ENCODE data around the gene CNTN4. TPM values are rescaled to one million over a fixed set of nuclear protein-coding genes. Genes with fewer than 3 reads are reported as not detected.

Gene CNTN4
- total RNA-seq, 8 experiments from 2014 or later = 0.31 to 27.6 (median 15.8) TPM

DNA sequence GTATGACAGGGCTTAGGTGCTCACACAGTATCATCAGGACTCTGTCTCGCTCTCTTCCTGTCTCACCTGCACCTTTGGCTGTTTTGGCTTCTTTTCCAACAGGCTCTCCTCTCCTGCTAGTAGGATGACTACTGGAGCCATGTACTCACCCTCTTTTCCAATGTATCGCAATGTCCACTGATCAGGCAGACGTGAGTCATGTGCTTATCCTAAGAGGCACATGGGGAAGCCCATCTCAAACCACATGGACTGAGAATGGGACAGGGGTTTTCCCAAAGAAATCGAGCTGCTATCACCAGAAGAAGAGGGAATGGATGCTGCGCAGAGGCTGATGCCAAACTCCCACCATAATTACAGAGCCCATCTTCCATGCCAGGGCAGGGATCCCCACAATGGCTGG is 830.9 kb downstream of the CNTN4 start:
- H3K4me3 ChIP-seq = no peak overlapping the region
- H3K27ac ChIP-seq = no peak overlapping the region
- H3K4me1 ChIP-seq (replicated peaks in 1 of 2) = no peaks in the 10 kb centered on the region
- ATAC-seq (replicated peaks in 6 of 8) = no peak
- 20 to 87% (median 61%) methylated on average over 1 to 5 of the region's 5 CpGs; no CpG with 5 or more reads in 2 of the 10 experiments for WGBS, 10 experiments
- in situ Hi-C loops (cut with MboI; ENCODE audit: low pct_unique_long_range_greater_than_20kb in 2 of 9, low sequenced_read_pairs in 9 of 9, unreplicated experiment in 9 of 9) = no loop called here

DNA sequence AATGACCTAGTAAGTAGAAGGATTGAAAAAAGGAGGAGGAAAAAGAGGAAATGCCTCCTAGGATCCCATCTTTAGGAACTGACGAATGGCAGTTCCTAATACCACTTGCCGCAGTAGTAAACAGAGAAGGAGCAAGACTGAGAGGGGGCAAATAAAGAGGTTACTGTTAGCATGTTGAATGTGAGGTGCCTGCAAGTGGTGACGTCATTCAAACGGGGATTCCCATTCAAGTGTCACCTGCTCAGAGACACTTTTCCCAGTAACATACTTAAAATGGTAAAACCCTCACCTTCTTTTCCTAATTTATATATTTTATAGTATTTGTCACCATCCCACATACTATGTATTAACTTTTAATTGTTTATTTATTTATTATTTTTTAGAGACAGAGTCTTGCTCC is 832.6 kb downstream of the CNTN4 start:
- Histone ChIP-seq H3K4me3 (no peak overlapping the region), H3K27ac (no peak overlapping the region), H3K4me1 (replicated peaks in 1 of 2) (no peaks in the 10 kb centered on the region)
- ATAC-seq (replicated peaks in 6 of 8) = no peak
- 27 to 100% (median 81%) methylated on average over 1 to 4 of the region's 4 CpGs; no CpG with 5 or more reads in 1 of the 10 experiments for WGBS, 10 experiments
- in situ Hi-C loops (cut with MboI; ENCODE audit: low pct_unique_long_range_greater_than_20kb in 2 of 9, low sequenced_read_pairs in 9 of 9, unreplicated experiment in 9 of 9) = no loop called here

GRCh38 chr3:2934541-2934940 is 835.9 kb downstream of the CNTN4 start:
- H3K4me1 ChIP-seq (replicated peaks in 1 of 2) = no peaks in the 10 kb centered on the region
- H3K27ac ChIP-seq = no peak overlapping the region
- ATAC-seq (replicated peaks in 6 of 8) = no peak
- in situ Hi-C loops (cut with MboI; ENCODE audit: low pct_unique_long_range_greater_than_20kb in 2 of 9, low sequenced_read_pairs in 9 of 9, unreplicated experiment in 9 of 9) = no loop called here
- no peak overlapping the region for H3K4me3 ChIP-seq
- WGBS, 10 experiments = 0 to 100% (median 75%) methylated on average over 1 to 4 of the region's 4 CpGs; no CpG with 5 or more reads in 1 of the 10 experiments

DNA sequence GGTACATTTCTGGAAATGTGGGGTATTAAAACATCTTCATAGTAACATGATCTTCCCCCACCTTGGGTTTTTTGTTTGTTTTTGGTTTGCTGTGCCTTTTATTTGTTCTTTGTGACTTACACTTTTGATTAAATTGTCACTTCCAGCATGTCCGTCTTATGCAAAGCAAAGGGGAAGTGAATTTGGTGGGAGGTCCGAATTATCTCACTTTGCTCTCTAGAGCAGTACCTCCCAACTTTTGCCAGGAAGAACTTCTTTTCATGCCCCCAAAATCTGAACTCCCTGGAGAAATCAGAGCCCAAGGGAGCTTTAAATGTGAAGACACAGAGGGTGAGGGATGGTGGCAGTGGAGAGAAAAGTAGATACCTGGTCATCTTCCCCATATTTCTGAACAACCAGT is 838.4 kb downstream of the CNTN4 start:
- no peak for ATAC-seq (replicated peaks in 6 of 8)
- in situ Hi-C loops (cut with MboI; ENCODE audit: low pct_unique_long_range_greater_than_20kb in 2 of 9, low sequenced_read_pairs in 9 of 9, unreplicated experiment in 9 of 9) = no loop called here
- H3K4me3 ChIP-seq = no peak overlapping the region
- no peaks in the 10 kb centered on the region for H3K4me1 ChIP-seq (replicated peaks in 1 of 2)
- WGBS, 10 experiments = 0 to 100% (median 65%) methylated on average over 1 to 2 of the region's 2 CpGs; no CpG with 5 or more reads in 2 of the 10 experiments
- no peak overlapping the region for H3K27ac ChIP-seq

GRCh38 chr3:2937592-2937991 is 838.9 kb downstream of the CNTN4 start:
- in situ Hi-C loops (cut with MboI; ENCODE audit: low pct_unique_long_range_greater_than_20kb in 2 of 9, low sequenced_read_pairs in 9 of 9, unreplicated experiment in 9 of 9) = no loop called here
- WGBS, 10 experiments = 0 to 80% (median 59%) methylated on average over 1 to 2 of the region's 2 CpGs; no CpG with 5 or more reads in 2 of the 10 experiments

DNA sequence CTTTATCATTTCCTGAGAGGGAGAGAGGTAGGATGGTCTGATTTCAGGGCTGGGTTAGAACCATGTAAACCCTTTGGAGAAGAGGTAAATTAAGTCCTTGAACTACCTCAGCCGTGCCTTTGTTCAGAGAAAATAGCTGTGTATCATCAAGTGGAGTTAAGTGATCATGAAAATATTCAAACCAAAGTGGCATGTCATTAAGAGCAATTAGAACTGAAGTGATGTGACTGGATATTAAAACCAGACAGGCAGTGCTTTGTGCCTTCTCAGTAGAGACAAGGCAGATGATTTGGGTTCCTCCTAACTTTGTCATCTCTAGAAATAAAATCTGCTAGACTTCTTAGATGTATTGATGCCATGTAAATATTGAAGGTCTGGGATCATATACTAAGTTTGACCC is 840.0 kb downstream of the CNTN4 start:
- no peak overlapping the region for H3K4me3 ChIP-seq
- in situ Hi-C loops (cut with MboI; ENCODE audit: low pct_unique_long_range_greater_than_20kb in 2 of 9, low sequenced_read_pairs in 9 of 9, unreplicated experiment in 9 of 9) = no loop called here
- 0 to 67% (median 0%) methylated on average over 1 of the region's 1 CpG; no CpG with 5 or more reads in 6 of the 10 experiments for WGBS, 10 experiments
- no peak for ATAC-seq (replicated peaks in 6 of 8)
- no peak overlapping the region for H3K27ac ChIP-seq
- no peaks in the 10 kb centered on the region for H3K4me1 ChIP-seq (replicated peaks in 1 of 2)

More at GRCh38 chr3:2937592-2937991, 838.9 kb downstream of the CNTN4 start:
- Histone ChIP-seq H3K27ac (no peak overlapping the region), H3K4me3 (no peak overlapping the region), H3K4me1 (replicated peaks in 1 of 2) (no peaks in the 10 kb centered on the region)
- ATAC-seq (replicated peaks in 6 of 8) = peak in 1 of 8 experiments; percentile 53

- WGBS, 10 experiments = 0 to 100% (median 78%) methylated on average over 2 of the region's 2 CpGs; no CpG with 5 or more reads in 4 of the 10 experiments
- in situ Hi-C loops (cut with MboI; ENCODE audit: low pct_unique_long_range_greater_than_20kb in 2 of 9, low sequenced_read_pairs in 9 of 9, unreplicated experiment in 9 of 9) = no loop called here
Observed at GRCh38 chr3:2940062-2940461, 841.4 kb downstream of the CNTN4 start.

GRCh38 chr3:2944628-2945027 is 846.0 kb downstream of the CNTN4 start:
- H3K4me1 ChIP-seq (replicated peaks in 1 of 2) = no peaks in the 10 kb centered on the region
- 0 to 92% (median 67%) methylated on average over 1 of the region's 1 CpG; no CpG with 5 or more reads in 3 of the 10 experiments for WGBS, 10 experiments
- H3K27ac ChIP-seq = no peak overlapping the region
- in situ Hi-C loops (cut with MboI; ENCODE audit: low pct_unique_long_range_greater_than_20kb in 2 of 9, low sequenced_read_pairs in 9 of 9, unreplicated experiment in 9 of 9) = no loop called here
- no peak for ATAC-seq (replicated peaks in 6 of 8)
- H3K4me3 ChIP-seq = no peak overlapping the region

More at GRCh38 chr3:2940062-2940461, 841.4 kb downstream of the CNTN4 start:
- no peak overlapping the region for H3K27ac ChIP-seq
- no peak overlapping the region for H3K4me3 ChIP-seq
- no peaks in the 10 kb centered on the region for H3K4me1 ChIP-seq (replicated peaks in 1 of 2)
- ATAC-seq (replicated peaks in 6 of 8) = no peak

- Histone ChIP-seq H3K27ac (no peak overlapping the region), H3K4me3 (no peak overlapping the region), H3K4me1 (replicated peaks in 1 of 2) (no peaks in the 10 kb centered on the region)
- in situ Hi-C loops (cut with MboI; ENCODE audit: low pct_unique_long_range_greater_than_20kb in 2 of 9, low sequenced_read_pairs in 9 of 9, unreplicated experiment in 9 of 9) = no loop called here
- no peak for ATAC-seq (replicated peaks in 6 of 8)
- WGBS, 10 experiments = 6 to 100% (median 83%) methylated on average over 2 to 3 of the region's 3 CpGs; no CpG with 5 or more reads in 2 of the 10 experiments
Observed at GRCh38 chr3:2945121-2945520, 846.5 kb downstream of the CNTN4 start.

- in situ Hi-C loops (cut with MboI; ENCODE audit: low pct_unique_long_range_greater_than_20kb in 2 of 9, low sequenced_read_pairs in 9 of 9, unreplicated experiment in 9 of 9) = no loop called here
- H3K4me1 ChIP-seq (replicated peaks in 1 of 2) = no peaks in the 10 kb centered on the region
- ATAC-seq (replicated peaks in 6 of 8) = no peak
- 0 to 91% (median 58%) methylated on average over 1 to 2 of the region's 2 CpGs for WGBS, 10 experiments
- H3K4me3 ChIP-seq = no peak overlapping the region
- H3K27ac ChIP-seq = no peak overlapping the region
Observed at GRCh38 chr3:2947536-2947935, 848.9 kb downstream of the CNTN4 start.

- Histone ChIP-seq H3K27ac (no peak overlapping the region), H3K4me3 (no peak overlapping the region), H3K4me1 (replicated peaks in 1 of 2) (no peaks in the 10 kb centered on the region)
- ATAC-seq (replicated peaks in 6 of 8) = no peak
- WGBS, 10 experiments = 0 to 100% (median 72%) methylated on average over 1 of the region's 1 CpG; no CpG with 5 or more reads in 2 of the 10 experiments
- in situ Hi-C loops (cut with MboI; ENCODE audit: low pct_unique_long_range_greater_than_20kb in 2 of 9, low sequenced_read_pairs in 9 of 9, unreplicated experiment in 9 of 9) = no loop called here
Observed at GRCh38 chr3:2948882-2949281, 850.2 kb downstream of the CNTN4 start.

- 0 to 90% (median 43%) methylated on average over 1 to 2 of the region's 2 CpGs; no CpG with 5 or more reads in 4 of the 10 experiments for WGBS, 10 experiments
- H3K4me1 ChIP-seq (replicated peaks in 1 of 2) = no peaks in the 10 kb centered on the region
- H3K27ac ChIP-seq = no peak overlapping the region
- no peak for ATAC-seq (replicated peaks in 6 of 8)
- H3K4me3 ChIP-seq = no peak overlapping the region
- in situ Hi-C loops (cut with MboI; ENCODE audit: low pct_unique_long_range_greater_than_20kb in 2 of 9, low sequenced_read_pairs in 9 of 9, unreplicated experiment in 9 of 9) = no loop called here
Observed at GRCh38 chr3:2950159-2950558, 851.5 kb downstream of the CNTN4 start.

GRCh38 chr3:2957115-2957514 is 858.4 kb downstream of the CNTN4 start:
- Histone ChIP-seq H3K4me1 (replicated peaks in 1 of 2) (no peaks in the 10 kb centered on the region), H3K27ac (no peak overlapping the region), H3K4me3 (no peak overlapping the region)
- in situ Hi-C loops (cut with MboI; ENCODE audit: low pct_unique_long_range_greater_than_20kb in 2 of 9, low sequenced_read_pairs in 9 of 9, unreplicated experiment in 9 of 9) = no loop called here
- ATAC-seq (replicated peaks in 6 of 8) = no peak
- 30 to 100% (median 75%) methylated on average over 2 to 3 of the region's 3 CpGs for WGBS, 10 experiments

GRCh38 chr3:2958551-2958950 is 859.9 kb downstream of the CNTN4 start:
- H3K4me1 ChIP-seq (replicated peaks in 1 of 2) = no peaks in the 10 kb centered on the region
- H3K4me3 ChIP-seq = no peak overlapping the region
- in situ Hi-C loops (cut with MboI; ENCODE audit: low pct_unique_long_range_greater_than_20kb in 2 of 9, low sequenced_read_pairs in 9 of 9, unreplicated experiment in 9 of 9) = no loop called here
- 10 to 90% (median 43%) methylated on average over 1 of the region's 1 CpG; no CpG with 5 or more reads in 3 of the 10 experiments for WGBS, 10 experiments
- ATAC-seq (replicated peaks in 6 of 8) = peak in 1 of 8 experiments; percentile 18
- no peak overlapping the region for H3K27ac ChIP-seq
